H1 (cell line): ENCODE data around the gene CCL5. TPM values are rescaled to one million over a fixed set of nuclear protein-coding genes. Genes with fewer than 3 reads are reported as not detected.

Experiments
- CTCF ChIA-PET: fragments of 300-600 bp; sonication (Branson Sonifier 250); formaldehyde crosslinking; loops from one replicate; lab custom pipeline; 2021; ENCODE audit not compliant: partially characterized antibody; lab: Charles Lee
- POLR2A ChIA-PET: fragments of 300-600 bp; sonication (Branson Sonifier 250); formaldehyde crosslinking; loops from one replicate; lab custom pipeline; 2021; ENCODE audit warnings: inconsistent platforms; ENCODE audit not compliant: partially characterized antibody; lab: Charles Lee
- DNase-seq, 2 experiments: peaks; one replicate each; pipeline versions ENCODE4 v3.0.0 to v3.0.0-alpha.2; 2010 to 2022; ENCODE audit warnings: low spot score in 2 of 2, low read depth in 1 of 2, mixed read lengths in 1 of 2
- FAIRE-seq: peaks from 2 replicates; lab custom pipeline; 2011; peaks lifted over from hg19 to GRCh38; lab: Jason Lieb, UNC
- H2AFZ ChIP-seq: 2 replicates; pipeline ENCODE4 v1.8.1; 2012; ENCODE audit warnings: low read length, inconsistent platforms
- H2AK5ac ChIP-seq: 2 replicates; pipeline ENCODE4 v1.6.1; 2013; ENCODE audit warnings: low read depth, low read length
- H2BK120ac ChIP-seq: replicated peaks from 2 replicates; pipeline ENCODE3; 2013; ENCODE audit warnings: low read depth, low read length, inconsistent platforms
- H2BK12ac ChIP-seq: 2 replicates; pipeline ENCODE4 v1.6.1; 2013; ENCODE audit warnings: low read depth, low read length
- H2BK15ac ChIP-seq: 2 replicates; pipeline ENCODE4 v1.6.1; 2013; ENCODE audit warnings: low read length
- H2BK20ac ChIP-seq: 2 replicates; pipeline ENCODE4 v1.6.1; 2013; ENCODE audit warnings: low read length
- H2BK5ac ChIP-seq: 2 replicates; pipeline ENCODE4 v1.6.1; 2013; ENCODE audit warnings: low read depth, low read length
- H3K14ac ChIP-seq: 2 replicates; pipeline ENCODE4 v1.6.1; 2013; ENCODE audit warnings: inconsistent platforms; ENCODE audit not compliant: insufficient read length
- H3K18ac ChIP-seq: 2 replicates; pipeline ENCODE4 v1.6.1; 2013; ENCODE audit warnings: low read length; ENCODE audit errors: extremely low read depth
- H3K23ac ChIP-seq: 2 replicates; pipeline ENCODE4 v1.6.1; 2013; ENCODE audit warnings: inconsistent platforms; ENCODE audit not compliant: insufficient read length
- H3K23me2 ChIP-seq: 2 replicates; pipeline ENCODE4 v1.6.1; 2013; ENCODE audit warnings: low read depth, low read length
- H3K27ac ChIP-seq: 2 replicates; pipeline ENCODE4 v1.6.1; 2011; ENCODE audit warnings: low read depth, low read length, inconsistent platforms
- H3K27me3 ChIP-seq, 4 experiments: replicated peaks in 1 of 4; 1 replicate in 1 of 4; 2 replicates in 3 of 4; pipeline versions ENCODE4 v1.6.1 to v1.8.1; 2011 to 2013; ENCODE audit warnings: low read length in 3 of 4, mild to moderate bottlenecking in 3 of 4, inconsistent platforms in 2 of 4, mixed read lengths in 2 of 4, moderate library complexity in 1 of 4; ENCODE audit not compliant: control insufficient read depth in 3 of 4, insufficient read depth in 3 of 4; ENCODE audit errors: extremely low read depth in 1 of 4
- H3K36me3 ChIP-seq, 4 experiments: 2 replicates each; pipeline versions ENCODE4 v1.6.1 to v1.8.1; 2011 to 2013; ENCODE audit warnings: mild to moderate bottlenecking in 4 of 4, low read length in 3 of 4, moderate library complexity in 2 of 4, control low read depth in 1 of 4, inconsistent platforms in 1 of 4; ENCODE audit not compliant: insufficient read depth in 4 of 4, control insufficient read depth in 2 of 4
- H3K4ac ChIP-seq: replicated peaks from 2 replicates; pipeline ENCODE3; 2013; ENCODE audit warnings: low read length, low read depth, mixed read lengths, inconsistent platforms; ENCODE audit not compliant: insufficient read length
- H3K4me1 ChIP-seq, 4 experiments: replicated peaks in 1 of 4; 1 replicate in 1 of 4; 2 replicates in 3 of 4; pipeline versions ENCODE4 v1.6.1 to v1.8.1; 2011 to 2013; ENCODE audit warnings: low read length in 3 of 4, inconsistent platforms in 2 of 4, mixed read lengths in 1 of 4; ENCODE audit not compliant: insufficient read depth in 4 of 4, control insufficient read depth in 3 of 4
- H3K4me2 ChIP-seq, 2 experiments: 2 replicates each; pipeline versions ENCODE4 v1.6.1 to v1.8.1; 2011 to 2013; ENCODE audit warnings: low read depth in 2 of 2, low read length in 2 of 2, control low read depth in 1 of 2, inconsistent platforms in 1 of 2, mild to moderate bottlenecking in 1 of 2; ENCODE audit not compliant: insufficient read depth in 1 of 2
- H3K4me3 ChIP-seq, 4 experiments: fragments of 200-600, 300-600 bp in 1 of 4; sonication (generic), shearing (Covaris generic), sonication (Bioruptor Twin) in 1 of 4; 2 replicates each; pipeline versions ENCODE4 v1.5.1 to v1.8.1; 2011 to 2016; ENCODE audit warnings: low read length in 4 of 4, low read depth in 3 of 4, control low read depth in 2 of 4, inconsistent platforms in 2 of 4, mild to moderate bottlenecking in 2 of 4, mixed read lengths in 1 of 4, moderate library complexity in 1 of 4; ENCODE audit not compliant: insufficient read depth in 2 of 4; ENCODE audit errors: extremely low read depth in 1 of 4
- H3K56ac ChIP-seq: replicated peaks from 2 replicates; pipeline ENCODE3; 2013; ENCODE audit warnings: low read depth, mild to moderate bottlenecking, mixed read lengths, low read length, inconsistent platforms; ENCODE audit not compliant: insufficient read length
- H3K79me1 ChIP-seq: 2 replicates; pipeline ENCODE4 v1.6.1; 2013; ENCODE audit warnings: low read depth, low read length, control low read depth
- H3K79me2 ChIP-seq, 2 experiments: 2 replicates each; pipeline versions ENCODE4 v1.6.1 to v1.8.1; 2012 to 2013; ENCODE audit warnings: low read length in 2 of 2, mild to moderate bottlenecking in 2 of 2, inconsistent platforms in 1 of 2; ENCODE audit not compliant: insufficient read depth in 2 of 2, control insufficient read depth in 1 of 2
- H3K9ac ChIP-seq, 4 experiments: replicated peaks in 1 of 4; 1 replicate in 1 of 4; 2 replicates in 3 of 4; pipeline versions ENCODE4 v1.6.1 to v1.8.1; 2011 to 2013; ENCODE audit warnings: low read depth in 3 of 4, low read length in 3 of 4, control low read depth in 2 of 4, mild to moderate bottlenecking in 2 of 4, moderate library complexity in 2 of 4, inconsistent platforms in 1 of 4; ENCODE audit errors: extremely low read depth in 1 of 4
- H3K9me3 ChIP-seq, 2 experiments: 2 replicates each; pipeline versions ENCODE4 v1.6.1 to v1.8.1; 2012 to 2013; ENCODE audit warnings: mild to moderate bottlenecking in 2 of 2, moderate library complexity in 2 of 2, control low read depth in 1 of 2, inconsistent platforms in 1 of 2, low read depth in 1 of 2, low read length in 1 of 2, mixed read lengths in 1 of 2; ENCODE audit not compliant: insufficient read depth in 2 of 2
- H4K20me1 ChIP-seq, 2 experiments: replicated peaks in 1 of 2; 2 replicates each; pipeline versions ENCODE3 to v1.8.1; 2011 to 2013; ENCODE audit warnings: inconsistent platforms in 2 of 2, low read length in 2 of 2, mild to moderate bottlenecking in 1 of 2; ENCODE audit not compliant: insufficient read depth in 2 of 2, control insufficient read depth in 1 of 2
- H4K5ac ChIP-seq: 2 replicates; pipeline ENCODE4 v1.6.1; 2013; ENCODE audit warnings: low read length, low read depth, mixed read lengths, inconsistent platforms; ENCODE audit not compliant: insufficient read length
- H4K8ac ChIP-seq: 2 replicates; pipeline ENCODE4 v1.8.0; 2013; ENCODE audit warnings: mild to moderate bottlenecking, moderate library complexity, low read length, inconsistent platforms; ENCODE audit not compliant: insufficient read depth; ENCODE audit errors: extremely low read depth
- H4K91ac ChIP-seq: replicated peaks from 2 replicates; pipeline ENCODE3; 2013; ENCODE audit warnings: low read length, mixed read lengths, inconsistent platforms; ENCODE audit not compliant: insufficient read length
- BCL11A ChIP-seq, 2 experiments: IDR thresholded peaks; one replicate each; pipeline ENCODE4 v1.6.1; 2011; ENCODE audit warnings: low read depth in 2 of 2, low read length in 2 of 2, mild to moderate bottlenecking in 2 of 2
- BRCA1 ChIP-seq: IDR thresholded peaks from 2 replicates; pipeline ENCODE4 v1.6.1; 2012; ENCODE audit warnings: low read depth, low read length, improper control_type of control experiment
- CBX5 ChIP-seq: fragments of 300-800, 300-1000 bp; sonication (generic); IDR thresholded peaks from 2 replicates; pipeline ENCODE4 v1.7.1; 2016; ENCODE audit warnings: antibody characterized with exemption, low read length, low read depth
- CEBPB ChIP-seq: IDR thresholded peaks from 2 replicates; pipeline ENCODE4 v1.6.1; 2012; ENCODE audit warnings: low read depth, low read length
- CHD2 ChIP-seq: IDR thresholded peaks from 2 replicates; pipeline ENCODE4 v1.6.1; 2012; ENCODE audit warnings: low read length, improper control_type of control experiment
- NANOG ChIP-seq: IDR thresholded peaks from 2 replicates; pipeline ENCODE4 v1.6.1; 2011; ENCODE audit warnings: low read length, low read depth, mild to moderate bottlenecking, inconsistent platforms; ENCODE audit not compliant: insufficient read depth, poor library complexity, severe bottlenecking
- SIX5 ChIP-seq: IDR thresholded peaks from 2 replicates; pipeline ENCODE4 v1.6.1; 2011; ENCODE audit warnings: mild to moderate bottlenecking, low read depth, low read length
- WGBS, 2 experiments: shearing (Covaris generic) in 1 of 2; methylation state at CpG; one replicate each; pipeline versions ENCODE4 v1.1.6 to v1.1.7; 2013 to 2015; ENCODE audit warnings: low lambda C conversion rate in 2 of 2, mixed read lengths in 2 of 2, inconsistent platforms in 1 of 2, low coverage in 1 of 2, missing lambda C conversion rate in 1 of 2; ENCODE audit not compliant: insufficient replicate concordance in 2 of 2, insufficient coverage in 1 of 2, insufficient read length in 1 of 2; ENCODE audit errors: extremely low coverage in 1 of 2, missing lambda C conversion rate in 1 of 2; 5-methylcytosine and 5-hydroxymethylcytosine counted together
- long read RNA-seq, 2 experiments: library from RNA in 1 of 2; library from capped mRNA in 1 of 2; stranded (forward); transcript quantifications; one replicate each; pipeline ENCODE4 v2.0.0, GENCODE V29; 2021; ENCODE audit warnings: inconsistent platforms in 1 of 2
- polyA minus RNA-seq, 3 experiments: library from RNA; depleted of rRNA, polyadenylated mRNA; stranded (reverse); fragments of >200 nt; gene quantifications; 1 replicate in 2 of 3; 2 replicates in 1 of 3; pipeline ENCODE4 v1.2.3, GENCODE V29; 2011
- polyA plus RNA-seq, 7 experiments: library from polyadenylated mRNA; depleted of rRNA in 3 of 7; stranded (reverse) in 5 of 7; unstranded in 2 of 7; fragments of >200 nt in 5 of 7; fragments of 200-250 nt in 2 of 7; gene quantifications; 1 replicate in 5 of 7; 2 replicates in 1 of 7; 4 replicates in 1 of 7; pipeline versions ENCODE4 v1.2.1 to v1.2.3, GENCODE V29; 2011 to 2013; ENCODE audit warnings: missing spikeins in 2 of 7, mixed read lengths in 2 of 7
- total RNA-seq: library from RNA; stranded (reverse); fragmentation: NEBNext Ultra II Directional; extraction: Animal tissue kit (Norgen Biotek cat#: 25700); gene quantifications from 2 replicates; pipeline ENCODE4 v1.2.1, GENCODE V29; 2021
- TF ChIP-seq, protein P1 (sequence below), 3 experiments: IDR thresholded peaks; 1 replicate in 2 of 3; 2 replicates in 1 of 3; pipeline versions ENCODE4 v1.5.1 to v1.6.1; 2011; ENCODE audit warnings: low read length in 3 of 3, mild to moderate bottlenecking in 3 of 3, inconsistent platforms in 2 of 3, low read depth in 1 of 3, moderate library complexity in 1 of 3; ENCODE audit not compliant: insufficient read depth in 1 of 3; ENCODE audit errors: control extremely low read depth in 1 of 3

CCL5 gene
- total RNA-seq: not detected in 2 replicates
- polyA plus RNA-seq (2011; rRNA removed): not detected in 2 replicates
- polyA plus RNA-seq (2011; cell fraction: cytosol; rRNA removed): not detected
- not detected for polyA plus RNA-seq (2011; cell fraction: nucleus; rRNA removed)
- not detected in 4 replicates for polyA plus RNA-seq (2012, experiment 1 of 2)
- not detected for polyA plus RNA-seq (2012, experiment 2 of 2)
- not detected for polyA plus RNA-seq (2013, experiment 1 of 2)
- not detected for polyA plus RNA-seq (2013, experiment 2 of 2)
- not detected in 2 replicates for polyA minus RNA-seq (2011; rRNA and poly(A)+ RNA removed)
- polyA minus RNA-seq (2011; cell fraction: cytosol; rRNA and poly(A)+ RNA removed): not detected
- not detected for polyA minus RNA-seq (2011; cell fraction: nucleus; rRNA and poly(A)+ RNA removed)
- long read RNA-seq, experiment 1: 0 reads
- long read RNA-seq, experiment 2: 0 reads

DNA sequence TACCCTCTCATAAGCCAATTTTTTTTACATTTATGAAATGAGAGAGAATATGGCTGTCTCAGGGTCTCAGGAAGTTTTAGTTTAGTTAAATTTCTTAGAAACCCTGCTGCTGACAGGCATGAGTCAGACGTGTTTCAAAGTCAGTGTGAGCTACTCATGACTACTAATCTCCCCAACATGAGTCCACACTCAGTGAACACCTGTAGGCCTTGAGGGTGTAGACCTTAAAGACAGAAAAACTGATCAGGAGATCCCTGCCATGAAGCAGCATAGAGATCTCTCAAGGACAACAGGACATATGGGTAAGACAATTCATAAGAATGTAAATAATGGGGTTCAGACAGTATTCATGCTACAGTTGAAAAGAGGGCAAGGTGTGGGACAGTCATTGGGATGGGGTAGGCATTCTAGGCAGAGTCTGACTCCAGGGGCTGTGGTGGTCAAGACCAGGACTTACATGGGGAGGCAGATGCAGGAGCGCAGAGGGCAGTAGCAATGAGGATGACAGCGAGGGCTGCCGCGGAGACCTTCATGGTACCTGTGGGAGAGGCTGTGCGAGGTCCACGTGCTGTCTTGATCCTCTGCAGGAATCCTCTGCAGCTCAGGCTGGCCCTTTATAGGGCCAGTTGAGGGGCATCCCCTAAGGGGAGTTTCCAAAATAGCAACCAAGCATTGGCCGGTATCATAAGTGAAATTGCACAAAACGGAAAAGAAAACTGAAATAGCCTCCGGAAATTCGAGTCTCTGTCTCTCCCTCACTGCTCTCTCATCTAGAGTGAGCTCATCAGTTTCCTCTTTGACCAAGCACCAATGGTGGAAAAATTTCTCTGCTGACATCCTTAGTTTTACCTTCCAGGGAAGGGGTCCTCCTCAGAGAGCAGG is at the start of gene CCL5:
Gene CCL5 (minus strand): TSS at position 588 of the 882 bp plus-strand sequence.
- no peak within 1 kb of the TSS; the same call in 1 of the 2 replicates for H2AFZ ChIP-seq
- no peak within 1 kb of the TSS for H3K4ac ChIP-seq
- H3K56ac ChIP-seq: no peak within 1 kb of the TSS
- H2BK12ac ChIP-seq: no peak within 1 kb of the TSS
- H3K79me2 ChIP-seq: no peaks in the 10 kb centered on the region
- no peak for DNase-seq
- H2AK5ac ChIP-seq: no peak within 1 kb of the TSS
- H3K36me3 ChIP-seq: no peaks in the 10 kb centered on the region
- H3K27me3 ChIP-seq: no peaks in the 10 kb centered on the region
- no peak within 1 kb of the TSS for H3K4me2 ChIP-seq
- no peak within 1 kb of the TSS for H2BK15ac ChIP-seq
- no peak within 1 kb of the TSS for H4K8ac ChIP-seq
- no peak within 1 kb of the TSS for H3K23ac ChIP-seq
- no peak within 1 kb of the TSS for H2BK5ac ChIP-seq
- FAIRE-seq: no peak
- H3K9ac ChIP-seq: no peak within 1 kb of the TSS
- no peaks in the 10 kb centered on the region for H3K9me3 ChIP-seq
- no peak within 1 kb of the TSS for H2BK20ac ChIP-seq
- no peak within 1 kb of the TSS for H3K14ac ChIP-seq
- 88% methylated on average over 11 of the region's 11 CpGs; no CpG with 5 or more reads in 1 of the 2 experiments for WGBS, 2 experiments
- no peak within 1 kb of the TSS for H4K5ac ChIP-seq
- POLR2A ChIA-PET: no interaction called here
- H3K79me1 ChIP-seq: no peaks in the 10 kb centered on the region
- H3K4me1 ChIP-seq: no peaks in the 10 kb centered on the region
- H3K18ac ChIP-seq: no peak within 1 kb of the TSS
- CTCF ChIA-PET: no interaction called here
- no peak within 1 kb of the TSS for H2BK120ac ChIP-seq
- no peak within 1 kb of the TSS for H3K27ac ChIP-seq
- no peaks in the 10 kb centered on the region for H4K20me1 ChIP-seq
- no peak within 1 kb of the TSS for H4K91ac ChIP-seq
- no peak within 1 kb of the TSS for H3K4me3 ChIP-seq
- no peaks in the 10 kb centered on the region for H3K23me2 ChIP-seq
- TF ChIP-seq BRCA1 (no peak), BCL11A (IDR thresholded peaks at IDR 0.05; ENCODE audit: low read depth in 2 of 2, low read length in 2 of 2) (no peak), SIX5 (no peak), CBX5 (no peak), CHD2 (no peak), CEBPB (no peak), NANOG (no peak)
- TF ChIP-seq, protein P1, sequence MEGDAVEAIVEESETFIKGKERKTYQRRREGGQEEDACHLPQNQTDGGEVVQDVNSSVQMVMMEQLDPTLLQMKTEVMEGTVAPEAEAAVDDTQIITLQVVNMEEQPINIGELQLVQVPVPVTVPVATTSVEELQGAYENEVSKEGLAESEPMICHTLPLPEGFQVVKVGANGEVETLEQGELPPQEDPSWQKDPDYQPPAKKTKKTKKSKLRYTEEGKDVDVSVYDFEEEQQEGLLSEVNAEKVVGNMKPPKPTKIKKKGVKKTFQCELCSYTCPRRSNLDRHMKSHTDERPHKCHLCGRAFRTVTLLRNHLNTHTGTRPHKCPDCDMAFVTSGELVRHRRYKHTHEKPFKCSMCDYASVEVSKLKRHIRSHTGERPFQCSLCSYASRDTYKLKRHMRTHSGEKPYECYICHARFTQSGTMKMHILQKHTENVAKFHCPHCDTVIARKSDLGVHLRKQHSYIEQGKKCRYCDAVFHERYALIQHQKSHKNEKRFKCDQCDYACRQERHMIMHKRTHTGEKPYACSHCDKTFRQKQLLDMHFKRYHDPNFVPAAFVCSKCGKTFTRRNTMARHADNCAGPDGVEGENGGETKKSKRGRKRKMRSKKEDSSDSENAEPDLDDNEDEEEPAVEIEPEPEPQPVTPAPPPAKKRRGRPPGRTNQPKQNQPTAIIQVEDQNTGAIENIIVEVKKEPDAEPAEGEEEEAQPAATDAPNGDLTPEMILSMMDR (IDR thresholded peaks at IDR 0.05; ENCODE audit: control extremely low read depth in 1 of 3, insufficient read depth in 1 of 3, low read depth in 1 of 3, low read length in 3 of 3): no peak
